ENCODE results near the gene MTO1. TPM values are rescaled to one million over a fixed set of nuclear protein-coding genes. Genes with fewer than 3 reads are reported as not detected.

MTO1 gene
- total RNA-seq, 2 experiments from 2014 or later: 63.8 to 72.5 TPM

GRCh38 chr6:73556836-73557235 is 95.3 kb downstream of the MTO1 start:
- Histone ChIP-seq H3K4me3 (ENCODE audit: low read depth, low read length, poor library complexity, severe bottlenecking) (no peak overlapping the region), H3K27ac (ENCODE audit: low read depth, low read length, poor library complexity, severe bottlenecking) (no peak overlapping the region), H3K36me3 (ENCODE audit: insufficient read depth, low read length) (no peaks in the 10 kb centered on the region), H2AFZ (ENCODE audit: low read length) (no peak overlapping the region), H3K79me2 (ENCODE audit: insufficient read depth, low read depth, low read length) (no peaks in the 10 kb centered on the region), H4K20me1 (ENCODE audit: insufficient read depth, low read length) (no peaks in the 10 kb centered on the region), H3K4me1 (ENCODE audit: insufficient read depth, low read length, poor library complexity, severe bottlenecking) (peaks cover 12% of the 10 kb centered on the region), H3K9me3 (ENCODE audit: low read length) (no peaks in the 10 kb centered on the region), H3K9me2 (ENCODE audit: insufficient read depth, low read length) (no peaks in the 10 kb centered on the region), H3K4me2 (ENCODE audit: low read length) (no peak overlapping the region)
- no TSS peak for BruUV-seq (replicated peaks)
- no peak for DNase-seq (ENCODE audit: low spot score)
- ChIA-PET CTCF (ENCODE audit: unreplicated experiment) (no interaction called here), POLR2A (interaction anchor here (0.7 to 1.4 kb wide), 3 partner anchors 13 to 30 kb away, joined by 3 to 5 read pairs (median 4); no protein-coding TSS in a partner anchor)
- intact Hi-C loops (cut with micrococcal nuclease; ENCODE audit: unreplicated experiment): no loop called here
- TF ChIP-seq EZH2phosphoT487 (IDR thresholded peaks at IDR 0.05; ENCODE audit: borderline replicate concordance, low read depth, low read length): no peak
- no peak for TF ChIP-seq CTCF (conservative IDR thresholded peaks at IDR 0.05; ENCODE audit: low read length)

Small RNA genes within 50 kb of the gene (small RNA-seq; reads per million reads assigned to genes)
- gene AL603910.2: not detected
- gene RN7SL827P: not detected
- not detected for gene RNU6-975P

Other genes with a start within 250 kb of the MTO1 start
- gene KHDC1L, start 236.2 kb upstream of the MTO1 start, total RNA-seq (2014; rRNA removed; shearing (Covaris generic)): 1.1 TPM in 1 of 2 replicates, not detected in the other
- not detected in 2 replicates for gene KHDC1L, start 236.2 kb upstream of the MTO1 start, total RNA-seq (2022)
- gene KHDC1, start 198.5 kb upstream of the MTO1 start, total RNA-seq (2014; rRNA removed; shearing (Covaris generic)): 13.4 and 16.2 TPM in 2 replicates
- gene KHDC1, start 198.5 kb upstream of the MTO1 start, total RNA-seq (2022): 22.3 and 22.6 TPM in 2 replicates
- not detected in 2 replicates for gene DPPA5, start 107.5 kb upstream of the MTO1 start, total RNA-seq (2014; rRNA removed; shearing (Covaris generic))
- not detected in 2 replicates for gene DPPA5, start 107.5 kb upstream of the MTO1 start, total RNA-seq (2022)
- not detected in 2 replicates for gene KHDC3L, start 99.1 kb upstream of the MTO1 start, total RNA-seq (2014; rRNA removed; shearing (Covaris generic))
- not detected in 2 replicates for gene KHDC3L, start 99.1 kb upstream of the MTO1 start, total RNA-seq (2022)
- not detected in 2 replicates for gene OOEP, start 91.8 kb upstream of the MTO1 start, total RNA-seq (2014; rRNA removed; shearing (Covaris generic))
- not detected in 2 replicates for gene OOEP, start 91.8 kb upstream of the MTO1 start, total RNA-seq (2022)
- gene DDX43, start 66.9 kb upstream of the MTO1 start, total RNA-seq (2014; rRNA removed; shearing (Covaris generic)): not detected in 2 replicates
- not detected in 2 replicates for gene DDX43, start 66.9 kb upstream of the MTO1 start, total RNA-seq (2022)
- 0.18 and 1.3 TPM in 2 replicates for gene CGAS, start 9.4 kb upstream of the MTO1 start, total RNA-seq (2014; rRNA removed; shearing (Covaris generic))
- gene CGAS, start 9.4 kb upstream of the MTO1 start, total RNA-seq (2022): 0.40 and 0.42 TPM in 2 replicates
- gene EEF1A1, start 59.3 kb downstream of the MTO1 start, total RNA-seq (2014; rRNA removed; shearing (Covaris generic)): 8,152 and 8,173 TPM in 2 replicates
- gene EEF1A1, start 59.3 kb downstream of the MTO1 start, total RNA-seq (2022): 8,197 and 8,593 TPM in 2 replicates
- 7.4 and 8.5 TPM in 2 replicates for gene SLC17A5, start 192.3 kb downstream of the MTO1 start, total RNA-seq (2014; rRNA removed; shearing (Covaris generic))
- gene SLC17A5, start 192.3 kb downstream of the MTO1 start, total RNA-seq (2022): 8.4 and 9.6 TPM in 2 replicates
- gene CD109, start 234.5 kb downstream of the MTO1 start, total RNA-seq (2014; rRNA removed; shearing (Covaris generic)): 0.13 TPM in 1 of 2 replicates, not detected in the other
- gene CD109, start 234.5 kb downstream of the MTO1 start, total RNA-seq (2022): 0.08 TPM in 1 of 2 replicates, not detected in the other